Measurements from ENCODE around the gene DCTN1.

DNA sequence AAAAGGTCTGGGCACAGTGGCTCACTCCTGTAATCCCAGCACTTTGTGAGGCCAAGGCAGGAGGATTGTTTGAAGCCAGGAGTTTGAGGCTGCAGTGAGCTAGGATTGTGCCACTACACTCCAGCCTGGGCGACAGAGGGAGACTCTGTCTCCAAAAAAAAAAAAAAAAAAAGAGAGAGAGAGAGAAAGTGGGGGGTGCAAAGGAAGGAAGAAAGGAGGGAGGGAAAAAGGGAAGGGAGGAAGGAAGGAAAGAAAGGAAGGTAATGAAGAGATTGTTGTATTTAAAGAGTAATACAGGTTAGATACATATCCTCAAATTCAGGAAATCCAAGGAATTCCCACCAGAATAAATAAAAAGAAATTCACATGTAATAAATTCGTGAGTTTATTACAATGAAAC, 21.8 kb upstream of the DCTN1 start:
- no peak for TF ChIP-seq EZH2 (IDR thresholded peaks at IDR 0.05; ENCODE audit: borderline replicate concordance, insufficient read depth, low read depth, low read length, poor library complexity, severe bottlenecking)
- TF ChIP-seq CTCF (IDR thresholded peaks at IDR 0.05), result no peak

Measured in B cell (primary cell).